GM18861 (cell line): ENCODE data around the gene SDF2.
A peak's percentile ranks its signal among the peaks of the same experiment; 100 is the strongest.

Source experiments
- ATAC-seq: cut with Tn5 transposase; IDR thresholded peaks from one replicate; pipeline ENCODE4 v1.9.1; 2021; ENCODE audit not compliant: unreplicated experiment

SDF2 gene, protein sequence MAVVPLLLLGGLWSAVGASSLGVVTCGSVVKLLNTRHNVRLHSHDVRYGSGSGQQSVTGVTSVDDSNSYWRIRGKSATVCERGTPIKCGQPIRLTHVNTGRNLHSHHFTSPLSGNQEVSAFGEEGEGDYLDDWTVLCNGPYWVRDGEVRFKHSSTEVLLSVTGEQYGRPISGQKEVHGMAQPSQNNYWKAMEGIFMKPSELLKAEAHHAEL

DNA sequence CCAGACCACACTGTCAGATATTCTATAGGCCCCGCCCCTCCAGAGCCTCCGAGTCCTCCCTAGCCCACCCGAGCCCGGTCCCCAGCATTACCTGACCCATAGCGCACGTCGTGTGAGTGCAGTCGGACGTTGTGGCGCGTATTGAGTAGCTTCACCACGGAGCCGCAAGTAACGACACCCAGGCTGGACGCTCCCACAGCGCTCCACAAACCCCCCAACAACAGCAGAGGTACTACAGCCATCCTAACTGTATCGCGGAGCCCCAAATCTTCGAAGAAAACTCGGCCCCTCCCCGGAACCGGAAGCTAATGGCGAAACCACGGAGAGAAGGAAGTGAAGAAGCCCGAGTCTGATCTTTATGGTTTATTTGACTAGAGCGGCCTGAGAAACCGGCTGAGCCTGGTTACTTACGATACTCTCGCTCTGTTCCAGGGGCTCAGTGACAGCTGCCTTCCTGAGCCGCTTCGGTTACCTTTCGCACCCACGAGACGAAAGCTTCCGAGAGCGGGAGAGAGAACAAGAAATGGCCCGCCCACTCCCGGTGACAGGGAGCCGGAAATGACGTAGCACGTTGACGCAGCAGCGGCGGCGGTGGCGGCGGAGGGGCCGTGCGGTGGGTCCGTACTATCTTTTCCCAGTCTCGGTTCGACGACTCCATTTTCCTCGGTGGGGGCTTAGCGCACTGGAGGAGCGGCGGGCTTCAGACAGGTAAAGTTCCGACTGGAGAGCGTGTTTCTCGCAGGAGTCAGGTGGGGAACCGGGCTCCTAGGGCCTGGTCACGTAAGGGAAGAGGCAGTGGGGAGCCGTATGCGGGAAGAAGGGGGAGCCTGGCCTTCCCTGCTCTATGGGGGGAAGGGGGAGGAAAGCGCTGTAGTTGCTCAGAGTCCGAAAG, at the start of gene SDF2, which contains the start of gene SUPT6H:
TSS of gene SDF2 (minus strand) at position 272 of the 892 bp plus-strand sequence. CDS start at position 242, 30 bp downstream.
TSS of gene SUPT6H (plus strand) at position 571 of the 892 bp plus-strand sequence. CDS start 11,197 bp downstream, outside the sequence.
- ATAC-seq: peak; percentile 58

DNA sequence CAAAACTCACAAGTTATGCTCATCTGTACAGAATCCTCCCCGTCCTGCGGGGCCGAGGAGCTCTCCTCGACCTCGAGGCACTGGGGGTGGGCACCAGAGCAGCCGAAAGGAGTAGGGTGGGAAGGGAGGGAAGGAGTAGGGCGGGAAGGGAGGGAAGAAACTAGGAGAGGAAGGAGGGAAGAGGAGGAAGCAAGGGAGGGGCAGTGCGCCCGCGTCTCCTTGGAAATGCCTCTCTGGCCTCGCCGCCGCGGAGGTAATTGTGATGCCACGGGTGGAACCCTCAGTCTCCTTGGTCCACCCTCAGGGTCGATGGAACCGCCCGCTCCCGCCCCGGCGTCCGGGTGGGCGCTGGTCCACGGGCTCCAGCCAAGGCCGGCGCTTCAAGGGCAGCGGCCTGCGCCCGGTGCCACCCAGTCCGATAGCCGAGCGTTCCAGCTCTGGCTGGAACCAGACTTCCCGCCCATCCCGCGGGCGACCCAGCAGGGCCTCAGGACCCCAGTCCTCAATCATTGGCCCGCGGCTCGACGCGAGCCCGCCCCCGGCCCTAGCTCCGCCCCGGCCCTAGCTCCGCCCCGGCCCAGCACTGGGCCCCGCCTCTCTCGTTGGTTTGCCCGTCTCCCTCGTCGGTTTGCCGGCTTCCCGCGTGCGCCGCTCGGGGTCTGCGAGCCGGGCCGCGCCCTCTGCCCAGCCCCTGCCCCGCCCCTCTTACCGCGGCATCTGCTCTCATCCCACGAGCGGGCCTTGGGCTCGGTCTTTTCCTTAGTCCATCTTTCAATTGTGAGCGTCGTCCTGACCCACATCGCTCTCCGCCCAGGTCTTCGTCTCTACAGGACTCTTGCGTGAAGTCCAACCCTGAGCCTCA, 49.4 kb upstream of the SDF2 start:
- peak; percentile 63 for ATAC-seq

GRCh38 chr17:28707339-28707720, 45.6 kb upstream of the SDF2 start:
- ATAC-seq: no peak

- ATAC-seq: no peak
Observed at GRCh38 chr17:28706471-28707338, 45.0 kb upstream of the SDF2 start.

- no peak for ATAC-seq
Observed at GRCh38 chr17:28705728-28706334, 44.1 kb upstream of the SDF2 start.

DNA sequence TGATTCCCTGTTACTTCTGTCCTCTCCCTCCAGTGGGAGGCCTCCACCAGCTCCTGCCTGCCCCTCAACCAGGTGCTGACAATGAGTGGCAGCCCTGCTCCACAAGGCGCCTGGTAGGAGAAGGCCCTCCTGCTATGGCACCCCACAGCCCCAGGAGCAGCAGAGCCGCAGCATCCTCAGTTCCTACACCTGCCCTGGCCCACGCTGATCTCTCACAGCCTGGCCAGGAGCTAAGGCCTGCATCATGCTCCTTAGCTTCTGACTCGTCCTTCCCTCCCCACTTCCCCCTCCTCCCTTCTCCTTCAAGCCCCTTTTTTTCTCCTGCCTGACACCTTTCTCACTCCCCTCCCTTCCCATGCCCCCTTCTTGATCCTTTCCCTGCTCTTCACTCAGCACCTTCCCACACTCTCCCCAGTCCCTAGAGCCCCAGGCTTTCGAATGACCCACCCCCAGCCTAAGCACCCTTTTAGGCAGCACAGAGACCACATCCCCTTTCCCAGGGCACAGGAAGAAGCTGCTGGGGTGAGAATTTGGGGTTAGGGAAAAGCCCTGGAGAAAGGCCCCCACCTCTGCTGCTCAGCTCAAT, 43.5 kb upstream of the SDF2 start:
- no peak for ATAC-seq

DNA sequence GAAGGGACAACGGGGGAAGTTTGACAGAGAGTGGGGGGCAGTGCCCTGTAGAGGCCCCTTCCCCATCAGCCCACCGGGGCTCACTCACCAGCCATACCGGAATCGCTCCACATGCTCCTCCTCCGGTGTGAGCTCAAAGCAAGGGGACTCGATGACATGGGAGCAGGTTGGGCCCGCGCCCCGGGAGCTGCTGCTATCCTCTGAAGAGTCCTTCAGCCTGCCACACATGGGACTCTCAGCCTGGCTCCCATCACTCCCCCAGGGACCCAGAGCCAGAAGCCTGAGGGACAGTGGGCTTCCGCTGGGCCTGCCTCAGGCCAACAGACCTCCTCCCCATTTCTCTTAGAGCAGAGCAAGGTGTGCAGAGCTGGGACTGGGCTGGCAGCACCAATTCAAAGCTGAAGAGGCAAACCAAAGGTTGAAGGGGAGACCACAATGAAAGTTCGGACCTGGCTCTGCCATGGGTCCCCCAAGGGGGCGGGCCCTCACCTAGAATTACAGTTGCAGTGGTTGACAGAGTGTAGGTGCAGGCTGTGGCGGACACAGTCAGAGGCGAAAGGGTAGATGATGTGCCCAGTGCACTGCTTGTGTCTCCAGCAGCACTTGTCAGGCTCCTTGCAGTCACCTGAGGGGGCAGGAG, 42.6 kb upstream of the SDF2 start:
- no peak for ATAC-seq

GRCh38 chr17:28703552-28704218, 42.0 kb upstream of the SDF2 start:
- ATAC-seq: no peak

GRCh38 chr17:28702752-28703150, 41.0 kb upstream of the SDF2 start:
- no peak for ATAC-seq

DNA sequence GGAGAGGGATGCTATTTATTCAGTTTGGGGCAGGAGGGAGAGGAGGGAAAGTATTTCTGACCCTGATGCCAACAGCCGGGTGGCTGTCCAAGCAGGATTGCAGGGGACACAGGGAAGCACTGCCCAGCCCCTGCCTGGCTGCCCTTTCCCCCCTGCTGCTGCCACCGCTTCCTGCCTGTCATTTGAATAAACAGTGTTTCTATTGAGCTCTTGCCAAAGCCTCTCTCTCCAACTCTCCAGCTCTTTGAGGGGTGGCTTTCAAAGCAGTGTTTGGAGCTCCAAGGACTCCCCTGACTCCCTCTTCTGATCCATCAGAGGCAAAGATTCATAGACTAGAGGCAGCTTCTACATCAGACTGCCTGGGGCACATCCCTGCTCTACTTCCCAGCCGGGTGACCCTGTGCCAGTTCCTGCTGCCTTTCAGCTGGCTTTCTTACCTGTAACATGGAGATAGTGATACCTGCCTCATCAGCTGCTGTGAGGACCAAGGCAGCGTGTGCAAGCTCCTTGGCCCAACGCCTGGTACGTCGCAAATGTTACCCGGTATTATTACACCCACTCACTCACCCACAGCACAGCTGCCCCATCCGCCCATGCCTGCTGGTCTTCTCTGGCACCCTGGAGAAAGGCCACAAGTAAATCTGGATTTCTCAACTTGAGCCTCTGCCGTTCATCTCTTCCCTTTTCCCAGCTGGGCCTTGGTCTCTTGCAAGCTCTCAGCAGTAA, 40.5 kb upstream of the SDF2 start:
- no peak for ATAC-seq

GRCh38 chr17:28700830-28701492, 39.3 kb upstream of the SDF2 start:
- ATAC-seq: no peak

- no peak for ATAC-seq
Observed at GRCh38 chr17:28700278-28700677, 38.6 kb upstream of the SDF2 start.

- no peak for ATAC-seq
Observed at GRCh38 chr17:28698253-28698941, 36.7 kb upstream of the SDF2 start.

GRCh38 chr17:28693869-28694268, 32.2 kb upstream of the SDF2 start:
- no peak for ATAC-seq

GRCh38 chr17:28689011-28689410, 27.3 kb upstream of the SDF2 start:
- ATAC-seq: no peak

- ATAC-seq: no peak
Observed at GRCh38 chr17:28688481-28688880, 26.8 kb upstream of the SDF2 start.

DNA sequence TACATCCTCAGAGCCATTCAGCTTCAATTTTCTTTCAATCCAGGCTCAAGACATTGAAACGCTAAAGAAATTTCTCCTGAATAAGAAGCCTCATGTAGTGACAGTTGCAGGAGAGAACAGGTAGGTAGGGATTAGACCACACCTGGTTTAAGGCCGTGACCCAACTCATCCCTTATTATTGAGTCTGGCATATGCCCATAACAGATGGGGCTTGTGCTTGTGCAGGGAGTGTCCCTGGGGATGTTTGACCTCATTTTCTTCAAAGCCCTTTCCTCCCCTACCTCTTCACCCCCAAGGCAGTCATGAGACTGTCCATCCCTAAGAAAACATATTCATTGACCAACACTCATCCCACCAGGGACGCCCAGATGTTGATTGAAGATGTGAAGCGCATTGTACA, 24.6 kb upstream of the SDF2 start:
- no peak for ATAC-seq
